Panc1 (cell line): ENCODE data around the gene ZNF230. TPM values are rescaled to one million over a fixed set of nuclear protein-coding genes. Genes with fewer than 3 reads are reported as not detected.

Source experiments
- ATAC-seq: fragments of 200-7000 bp; cut with Tn5 transposase; 2 replicates; pipeline ENCODE4 v1.9.1; 2020; ENCODE audit warnings: mild to moderate bottlenecking, moderate library complexity
- BruUV-seq: library from RNA; stranded (reverse); fragments of 400-500 nt; replicated peaks from 2 replicates; lab custom pipeline; 2021; lab: Mats Ljungman, UMichigan
- CTCF ChIA-PET: fragments of 300-600 bp; sonication (Branson Sonifier 250); formaldehyde crosslinking; loops from one replicate; lab custom pipeline; 2022; ENCODE audit warnings: antibody characterized with exemption; lab: Charles Lee
- POLR2A ChIA-PET: fragments of 300-600 bp; sonication (Branson Sonifier 250); formaldehyde crosslinking; loops from one replicate; lab custom pipeline; 2022; ENCODE audit warnings: antibody characterized with exemption; lab: Charles Lee
- DNase-seq: peaks from one replicate; pipeline ENCODE4 v3.0.0-alpha.2; 2010; ENCODE audit warnings: low read depth, low spot score
- H3K27ac ChIP-seq: 2 replicates; pipeline ENCODE4 v1.5.1; 2011; ENCODE audit warnings: mild to moderate bottlenecking, low read length, inconsistent platforms
- H3K27me3 ChIP-seq: fragments of 200-500 bp; sonication (Bioruptor generic); 2 replicates; pipeline ENCODE4 v1.6.0; 2014; ENCODE audit warnings: low read length, inconsistent platforms; ENCODE audit not compliant: control insufficient read depth, insufficient read depth
- H3K36me3 ChIP-seq: fragments of 200-500 bp; sonication (Bioruptor generic); 2 replicates; pipeline ENCODE4 v1.5.1; 2014; ENCODE audit warnings: inconsistent platforms, mild to moderate bottlenecking, low read length, moderate library complexity; ENCODE audit not compliant: control insufficient read depth, insufficient read depth
- H3K4me1 ChIP-seq: 2 replicates; pipeline ENCODE4 v1.5.1; 2011; ENCODE audit warnings: inconsistent platforms, mild to moderate bottlenecking, low read length, moderate library complexity; ENCODE audit not compliant: control insufficient read depth, insufficient read depth
- H3K4me3 ChIP-seq, 2 experiments: 2 replicates each; pipeline ENCODE4 v1.5.1; 2011 to 2012; ENCODE audit warnings: low read depth in 2 of 2, low read length in 2 of 2, mild to moderate bottlenecking in 2 of 2, inconsistent platforms in 1 of 2, moderate library complexity in 1 of 2
- H3K9me3 ChIP-seq: fragments of 200-500 bp; sonication (Bioruptor generic); 2 replicates; pipeline ENCODE4 v1.5.1; 2014; ENCODE audit warnings: low read depth, mild to moderate bottlenecking, inconsistent platforms, low read length, moderate library complexity; ENCODE audit not compliant: control insufficient read depth, insufficient read depth
- POLR2AphosphoS5 ChIP-seq: IDR thresholded peaks from 2 replicates; pipeline ENCODE4 v1.6.1; 2012; ENCODE audit warnings: mild to moderate bottlenecking, low read depth, low read length, moderate library complexity
- SIN3A ChIP-seq: IDR thresholded peaks from 2 replicates; pipeline ENCODE4 v1.6.1; 2012; ENCODE audit warnings: low read depth, mild to moderate bottlenecking, low read length, moderate library complexity, borderline replicate concordance; ENCODE audit not compliant: insufficient read depth
- TCF7L2 ChIP-seq: IDR thresholded peaks from 2 replicates; pipeline ENCODE4 v1.6.1; 2011; ENCODE audit warnings: mild to moderate bottlenecking, low read depth, low read length, inconsistent platforms
- in situ Hi-C: cut with HindIII; loops from 2 replicates; pipeline ENCODE4 v1.10.0; 2016; ENCODE audit warnings: low sequenced_read_pairs, low pct_unique_long_range_greater_than_20kb
- intact Hi-C: fragments of 100-400 bp; cut with micrococcal nuclease; formaldehyde crosslinking; loops from one replicate; pipeline ENCODE4 v1.10.0; 2022; ENCODE audit not compliant: unreplicated experiment
- total RNA-seq: library from RNA; stranded (reverse); gene quantifications from one replicate; pipeline ENCODE4 v1.2.1, GENCODE V29; 2021; ENCODE audit not compliant: unreplicated experiment
- TF ChIP-seq, protein P1 (sequence below): fragments of 450-650 bp; IDR thresholded peaks from 2 replicates; pipeline ENCODE4 v1.5.1; 2017; ENCODE audit warnings: mild to moderate bottlenecking
- TF ChIP-seq, protein P2 (sequence below), 2 experiments: IDR thresholded peaks; 2 replicates each; pipeline ENCODE4 v1.6.1; 2011 to 2012; ENCODE audit warnings: low read depth in 2 of 2, control low read depth in 1 of 2, low read length in 1 of 2, mild to moderate bottlenecking in 1 of 2, moderate library complexity in 1 of 2; ENCODE audit not compliant: insufficient read depth in 1 of 2

ZNF230 gene
- total RNA-seq, 1 experiment from 2014 or later: 4.2 TPM

DNA sequence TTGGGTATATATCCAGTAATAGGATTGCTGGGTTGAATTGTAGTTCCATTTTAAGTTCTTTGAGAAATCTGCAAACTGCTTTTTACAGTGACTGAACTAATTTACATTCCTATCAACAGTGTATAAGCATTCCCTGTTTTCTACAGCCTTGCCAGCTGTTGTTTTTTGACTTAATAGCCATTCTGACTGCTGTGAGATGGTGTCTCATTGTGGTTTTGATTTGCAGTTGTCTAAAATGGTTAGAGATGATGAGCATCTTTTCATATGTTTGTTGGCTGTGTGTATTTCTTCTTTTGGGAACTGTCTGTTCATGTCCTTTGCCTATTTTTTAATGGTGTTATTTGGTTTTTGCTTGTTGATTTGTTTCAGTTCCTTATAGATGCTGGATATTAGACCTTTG is 18.5 kb downstream of the ZNF230 start:
- Histone ChIP-seq H3K9me3 (no peaks in the 10 kb centered on the region), H3K36me3 (no peaks in the 10 kb centered on the region; the same call in 1 of the 2 replicates), H3K27me3 (no peaks in the 10 kb centered on the region), H3K4me3 (no peak overlapping the region), H3K27ac (no peak overlapping the region), H3K4me1 (no peaks in the 10 kb centered on the region)
- CTCF ChIA-PET: no interaction called here
- DNase-seq (no peak), ATAC-seq (no peak)
- in situ Hi-C loops (no loop called here), intact Hi-C loops (no loop called here)
- TF ChIP-seq TCF7L2 (no peak), SIN3A (no peak), POLR2AphosphoS5 (no peak)
- TF ChIP-seq, protein P1, sequence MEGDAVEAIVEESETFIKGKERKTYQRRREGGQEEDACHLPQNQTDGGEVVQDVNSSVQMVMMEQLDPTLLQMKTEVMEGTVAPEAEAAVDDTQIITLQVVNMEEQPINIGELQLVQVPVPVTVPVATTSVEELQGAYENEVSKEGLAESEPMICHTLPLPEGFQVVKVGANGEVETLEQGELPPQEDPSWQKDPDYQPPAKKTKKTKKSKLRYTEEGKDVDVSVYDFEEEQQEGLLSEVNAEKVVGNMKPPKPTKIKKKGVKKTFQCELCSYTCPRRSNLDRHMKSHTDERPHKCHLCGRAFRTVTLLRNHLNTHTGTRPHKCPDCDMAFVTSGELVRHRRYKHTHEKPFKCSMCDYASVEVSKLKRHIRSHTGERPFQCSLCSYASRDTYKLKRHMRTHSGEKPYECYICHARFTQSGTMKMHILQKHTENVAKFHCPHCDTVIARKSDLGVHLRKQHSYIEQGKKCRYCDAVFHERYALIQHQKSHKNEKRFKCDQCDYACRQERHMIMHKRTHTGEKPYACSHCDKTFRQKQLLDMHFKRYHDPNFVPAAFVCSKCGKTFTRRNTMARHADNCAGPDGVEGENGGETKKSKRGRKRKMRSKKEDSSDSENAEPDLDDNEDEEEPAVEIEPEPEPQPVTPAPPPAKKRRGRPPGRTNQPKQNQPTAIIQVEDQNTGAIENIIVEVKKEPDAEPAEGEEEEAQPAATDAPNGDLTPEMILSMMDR: no peak
- TF ChIP-seq, protein P2, sequence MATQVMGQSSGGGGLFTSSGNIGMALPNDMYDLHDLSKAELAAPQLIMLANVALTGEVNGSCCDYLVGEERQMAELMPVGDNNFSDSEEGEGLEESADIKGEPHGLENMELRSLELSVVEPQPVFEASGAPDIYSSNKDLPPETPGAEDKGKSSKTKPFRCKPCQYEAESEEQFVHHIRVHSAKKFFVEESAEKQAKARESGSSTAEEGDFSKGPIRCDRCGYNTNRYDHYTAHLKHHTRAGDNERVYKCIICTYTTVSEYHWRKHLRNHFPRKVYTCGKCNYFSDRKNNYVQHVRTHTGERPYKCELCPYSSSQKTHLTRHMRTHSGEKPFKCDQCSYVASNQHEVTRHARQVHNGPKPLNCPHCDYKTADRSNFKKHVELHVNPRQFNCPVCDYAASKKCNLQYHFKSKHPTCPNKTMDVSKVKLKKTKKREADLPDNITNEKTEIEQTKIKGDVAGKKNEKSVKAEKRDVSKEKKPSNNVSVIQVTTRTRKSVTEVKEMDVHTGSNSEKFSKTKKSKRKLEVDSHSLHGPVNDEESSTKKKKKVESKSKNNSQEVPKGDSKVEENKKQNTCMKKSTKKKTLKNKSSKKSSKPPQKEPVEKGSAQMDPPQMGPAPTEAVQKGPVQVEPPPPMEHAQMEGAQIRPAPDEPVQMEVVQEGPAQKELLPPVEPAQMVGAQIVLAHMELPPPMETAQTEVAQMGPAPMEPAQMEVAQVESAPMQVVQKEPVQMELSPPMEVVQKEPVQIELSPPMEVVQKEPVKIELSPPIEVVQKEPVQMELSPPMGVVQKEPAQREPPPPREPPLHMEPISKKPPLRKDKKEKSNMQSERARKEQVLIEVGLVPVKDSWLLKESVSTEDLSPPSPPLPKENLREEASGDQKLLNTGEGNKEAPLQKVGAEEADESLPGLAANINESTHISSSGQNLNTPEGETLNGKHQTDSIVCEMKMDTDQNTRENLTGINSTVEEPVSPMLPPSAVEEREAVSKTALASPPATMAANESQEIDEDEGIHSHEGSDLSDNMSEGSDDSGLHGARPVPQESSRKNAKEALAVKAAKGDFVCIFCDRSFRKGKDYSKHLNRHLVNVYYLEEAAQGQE (IDR thresholded peaks at IDR 0.05; ENCODE audit: insufficient read depth in 1 of 2, low read depth in 2 of 2, low read length in 1 of 2): no peak
- BruUV-seq: no TSS peak
- POLR2A ChIA-PET: no interaction called here

DNA sequence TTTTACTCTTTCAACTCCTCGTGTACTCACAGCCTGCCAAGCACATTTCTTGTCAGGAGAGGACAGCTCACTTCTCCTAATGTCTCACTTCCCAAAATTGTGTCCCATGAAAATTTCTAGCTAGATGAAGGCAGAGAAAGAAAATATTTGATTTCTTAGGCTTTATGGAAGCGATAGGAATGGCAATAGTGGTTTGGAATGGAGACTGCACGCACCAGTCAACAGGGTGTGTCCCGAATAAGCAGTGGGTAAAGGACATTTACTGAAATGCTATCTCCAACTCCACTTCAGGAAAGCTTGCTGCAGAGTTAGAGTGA is 22.1 kb downstream of the ZNF230 start:
- Histone ChIP-seq H3K27me3 (no peaks in the 10 kb centered on the region), H3K36me3 (no peaks in the 10 kb centered on the region; the same call in 1 of the 2 replicates), H3K4me3 (peak overlapping the region; percentile 93 to 95), H3K9me3 (peaks cover 19% of the 10 kb centered on the region; the same call in 1 of the 2 replicates), H3K4me1 (no peaks in the 10 kb centered on the region), H3K27ac (peak overlapping the region; percentile 83)
- no TSS peak for BruUV-seq
- ChIA-PET POLR2A (no interaction called here), CTCF (no interaction called here)
- TF ChIP-seq, protein P1: no peak
- no peak for TF ChIP-seq POLR2AphosphoS5
- TF ChIP-seq TCF7L2: no peak
- TF ChIP-seq, protein P2 (IDR thresholded peaks at IDR 0.05; ENCODE audit: insufficient read depth in 1 of 2, low read depth in 2 of 2, low read length in 1 of 2): no peak
- no peak for TF ChIP-seq SIN3A
- in situ Hi-C loops: no loop called here
- intact Hi-C loops: no loop called here
- no peak for DNase-seq
- ATAC-seq: no peak
